GM18498 (cell line): ENCODE data around the gene NFKBIA.
"Not testable (repeated sequence)": the region's sequence is repeated elsewhere in the genome, so short reads cannot be mapped to it uniquely, and the experiment has no call there.

ENCODE experiments used
- ATAC-seq: cut with Tn5 transposase; IDR thresholded peaks from one replicate; pipeline ENCODE4 v1.9.1; 2021; ENCODE audit warnings: mild to moderate bottlenecking, moderate library complexity; ENCODE audit not compliant: unreplicated experiment

Gene NFKBIA

DNA sequence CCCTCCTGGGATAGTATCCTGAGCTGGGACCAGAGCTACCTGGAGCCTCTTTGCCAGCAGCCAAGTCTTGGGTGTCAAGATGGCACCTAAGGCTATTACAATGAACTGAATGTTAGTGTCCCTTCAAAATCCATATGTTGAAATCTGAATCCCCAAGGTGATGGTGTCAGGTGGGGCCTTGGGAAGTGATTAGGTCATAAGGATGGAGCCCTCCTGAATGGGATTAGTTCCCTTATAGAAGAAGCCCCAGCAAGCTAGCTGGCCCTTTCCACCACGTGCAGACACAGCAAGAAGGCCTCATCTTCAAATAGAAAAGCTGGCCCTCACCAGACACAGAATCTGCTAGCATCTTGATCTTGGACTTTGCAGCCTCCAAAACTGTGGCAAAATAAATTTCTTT lies 12.4 kb downstream of the NFKBIA start:
- ATAC-seq: no peak

DNA sequence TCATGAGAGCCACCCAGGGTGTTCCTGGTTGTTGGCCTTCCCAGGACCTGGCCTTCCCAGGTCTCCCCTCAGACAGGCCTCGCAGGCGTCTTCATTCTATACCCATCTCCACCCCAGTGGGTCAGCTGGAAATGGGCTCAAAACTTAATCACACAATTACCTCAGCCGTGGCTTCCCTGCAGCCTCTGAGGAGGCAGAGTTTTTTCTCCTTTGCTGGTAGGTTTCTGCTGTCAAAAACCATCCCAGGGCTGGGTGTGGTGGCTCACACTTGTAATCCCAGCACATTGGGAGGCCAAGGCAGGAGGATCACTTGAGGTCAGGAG lies 13.2 kb downstream of the NFKBIA start:
- no peak for ATAC-seq

DNA sequence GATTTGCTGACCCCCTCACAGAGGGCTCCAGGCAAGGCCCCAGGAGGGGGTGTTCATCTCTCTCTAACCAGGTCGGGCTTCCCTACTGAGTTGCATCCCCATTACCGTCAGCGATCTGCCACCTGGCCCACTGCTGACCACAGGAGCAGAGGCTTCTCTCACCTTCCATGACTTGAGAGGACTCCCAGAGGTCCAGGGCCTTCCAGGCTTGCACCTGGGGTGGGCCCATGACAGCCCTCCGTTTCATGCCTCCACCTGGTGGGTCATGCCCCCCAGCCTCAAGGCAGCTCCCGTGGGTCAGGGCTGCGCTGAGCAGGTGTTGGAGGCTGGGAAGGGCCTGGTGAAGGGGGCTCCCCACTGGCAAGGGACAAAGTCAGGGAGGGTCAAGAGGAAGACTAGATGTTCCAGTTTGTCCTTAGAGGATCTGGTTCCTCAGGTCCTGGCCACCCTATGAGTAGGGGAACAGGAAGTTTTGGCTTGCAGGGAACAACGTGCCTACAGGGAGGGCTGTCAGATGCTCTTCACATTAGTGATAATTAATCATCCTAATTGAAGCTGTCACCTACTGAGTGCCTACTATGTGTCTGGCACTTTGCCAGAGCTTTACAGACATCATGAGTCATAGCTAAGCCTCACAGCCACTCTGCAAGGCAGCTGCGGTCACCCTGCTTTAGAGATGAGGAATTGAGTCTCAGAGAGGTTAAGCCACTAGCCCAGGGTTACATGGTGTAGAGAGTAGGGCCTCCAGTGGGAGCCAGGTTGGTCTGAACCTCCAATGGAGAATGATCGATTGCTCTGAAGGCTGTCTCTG lies 13.8 kb downstream of the NFKBIA start:
- no peak for ATAC-seq

DNA sequence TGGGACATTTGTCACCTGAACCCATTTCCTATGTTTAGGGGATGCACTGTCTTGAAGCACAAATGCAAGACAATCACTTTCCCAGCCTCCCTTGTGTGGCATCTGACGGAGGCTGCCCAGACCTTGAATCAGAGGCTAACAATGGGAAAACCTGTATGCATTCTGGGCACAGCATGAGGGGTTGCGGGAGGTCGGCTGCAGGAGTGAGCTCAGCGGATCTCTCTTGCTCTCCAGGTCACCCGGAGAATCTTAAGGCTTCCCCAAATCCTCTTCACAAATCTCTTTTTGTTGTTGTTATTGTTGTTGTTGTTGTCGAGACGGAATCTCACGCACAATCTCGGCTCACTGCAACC lies 15.3 kb downstream of the NFKBIA start:
- ATAC-seq: no peak

DNA sequence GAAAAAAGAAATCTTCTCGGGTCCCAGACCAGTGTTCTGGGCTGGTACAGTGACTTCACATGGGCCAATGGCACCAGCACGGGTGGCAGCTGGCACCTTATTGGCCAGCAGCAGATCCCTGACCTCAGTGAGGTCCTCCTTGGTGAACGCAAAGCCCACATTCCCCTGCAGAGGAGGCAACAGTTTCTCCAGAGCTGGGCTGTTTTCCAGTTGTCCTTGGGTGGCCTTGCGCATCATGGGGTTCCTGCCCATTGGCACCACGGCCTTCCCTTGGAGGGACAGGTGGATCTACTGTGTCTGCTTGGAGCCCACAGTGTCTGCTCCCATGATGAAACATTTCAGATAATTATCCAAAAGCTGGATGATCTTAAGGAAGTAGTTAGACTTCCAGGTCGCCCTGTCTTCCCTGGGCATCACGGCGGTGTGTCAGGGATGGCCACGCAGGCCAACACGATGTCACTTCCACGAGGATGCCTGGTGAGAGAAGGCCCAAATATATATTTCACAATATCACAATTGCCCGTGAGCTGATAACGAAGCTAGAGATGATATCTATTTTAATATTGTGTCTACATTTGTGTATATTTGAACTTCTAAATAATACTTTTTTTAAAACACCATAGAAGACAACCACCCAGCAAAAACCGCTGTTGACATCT lies 15.8 kb downstream of the NFKBIA start:
- ATAC-seq: no peak

DNA sequence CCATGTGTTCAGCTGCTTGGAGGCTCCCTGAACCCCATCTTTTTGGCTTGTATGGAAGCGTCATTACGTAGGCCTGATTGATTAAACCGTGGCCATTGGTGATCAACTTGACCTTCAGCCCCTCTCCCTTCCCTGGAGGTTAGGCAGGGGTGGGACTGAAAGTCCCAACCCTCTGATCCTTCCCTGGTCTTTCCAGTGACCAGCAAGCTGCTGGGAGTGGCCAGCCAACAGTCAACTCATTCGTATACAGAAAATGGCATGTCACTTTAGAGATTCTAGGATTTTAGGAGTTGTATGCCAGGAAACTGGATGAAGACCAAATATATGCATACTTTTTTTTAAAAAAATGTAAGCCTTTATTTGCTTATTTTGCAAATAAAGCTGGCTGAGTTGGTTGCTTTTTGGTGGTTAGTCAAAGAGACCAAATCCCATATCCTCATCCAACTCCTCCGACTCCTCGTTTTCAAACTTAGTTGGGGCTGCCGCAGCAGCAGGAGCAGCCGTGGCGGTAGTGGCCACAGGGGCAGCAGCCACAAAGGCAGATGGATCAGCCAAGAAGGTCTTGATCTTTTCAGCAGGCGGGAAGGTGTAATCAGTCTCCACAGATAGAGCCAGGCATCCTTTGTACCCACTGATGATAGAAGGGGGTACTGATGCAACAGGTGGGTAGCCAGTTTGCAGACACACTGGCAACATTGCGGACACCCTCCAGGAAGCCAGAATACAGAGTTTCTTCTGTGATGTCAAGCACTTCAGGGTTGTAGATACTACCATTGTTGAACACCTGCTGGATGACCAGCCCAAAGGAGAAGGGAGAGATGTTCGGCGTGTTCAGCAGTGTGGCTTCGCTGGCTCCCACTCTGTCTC lies 16.6 kb downstream of the NFKBIA start:
- no peak for ATAC-seq

DNA sequence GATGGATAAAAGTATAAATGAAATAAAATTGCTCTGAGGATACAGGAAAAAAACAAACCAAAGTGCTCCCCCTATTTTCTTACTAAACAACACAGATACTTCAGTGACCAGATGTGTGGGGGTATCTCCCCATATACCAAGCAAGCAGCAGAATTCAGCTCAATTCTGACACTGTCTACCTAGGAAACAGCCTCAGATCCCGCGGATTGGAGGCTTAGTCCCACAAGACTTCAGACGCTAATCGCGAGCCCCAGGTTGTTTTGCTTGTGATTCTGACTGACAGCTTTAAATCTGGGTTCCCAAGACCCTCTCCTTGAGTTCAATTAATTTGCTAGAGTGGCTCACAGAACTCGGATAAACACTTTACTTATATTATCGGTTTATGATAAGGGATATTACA lies 17.3 kb downstream of the NFKBIA start:
- no peak for ATAC-seq

DNA sequence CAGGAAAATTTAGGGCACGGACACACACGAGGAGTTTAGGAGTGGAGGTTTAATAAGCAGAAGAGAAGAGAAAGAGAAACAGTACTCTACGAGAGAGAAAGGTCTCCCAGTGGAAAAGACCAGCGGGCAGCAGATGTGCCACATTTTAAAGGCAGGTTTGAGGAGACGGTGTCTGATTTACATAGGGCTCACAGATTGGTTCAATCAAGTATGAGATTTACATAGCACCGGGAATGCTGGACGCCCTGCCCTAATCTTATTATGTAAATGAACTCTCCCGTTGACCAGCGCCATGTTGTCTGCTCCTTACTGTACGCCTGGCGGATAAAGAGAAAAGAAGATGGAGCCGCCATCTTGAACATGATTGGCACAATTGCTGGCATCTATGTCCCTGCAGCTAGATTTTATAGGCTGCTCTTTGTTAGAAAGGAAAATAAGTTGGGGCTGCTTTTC lies 17.9 kb downstream of the NFKBIA start:
- ATAC-seq: no peak

DNA sequence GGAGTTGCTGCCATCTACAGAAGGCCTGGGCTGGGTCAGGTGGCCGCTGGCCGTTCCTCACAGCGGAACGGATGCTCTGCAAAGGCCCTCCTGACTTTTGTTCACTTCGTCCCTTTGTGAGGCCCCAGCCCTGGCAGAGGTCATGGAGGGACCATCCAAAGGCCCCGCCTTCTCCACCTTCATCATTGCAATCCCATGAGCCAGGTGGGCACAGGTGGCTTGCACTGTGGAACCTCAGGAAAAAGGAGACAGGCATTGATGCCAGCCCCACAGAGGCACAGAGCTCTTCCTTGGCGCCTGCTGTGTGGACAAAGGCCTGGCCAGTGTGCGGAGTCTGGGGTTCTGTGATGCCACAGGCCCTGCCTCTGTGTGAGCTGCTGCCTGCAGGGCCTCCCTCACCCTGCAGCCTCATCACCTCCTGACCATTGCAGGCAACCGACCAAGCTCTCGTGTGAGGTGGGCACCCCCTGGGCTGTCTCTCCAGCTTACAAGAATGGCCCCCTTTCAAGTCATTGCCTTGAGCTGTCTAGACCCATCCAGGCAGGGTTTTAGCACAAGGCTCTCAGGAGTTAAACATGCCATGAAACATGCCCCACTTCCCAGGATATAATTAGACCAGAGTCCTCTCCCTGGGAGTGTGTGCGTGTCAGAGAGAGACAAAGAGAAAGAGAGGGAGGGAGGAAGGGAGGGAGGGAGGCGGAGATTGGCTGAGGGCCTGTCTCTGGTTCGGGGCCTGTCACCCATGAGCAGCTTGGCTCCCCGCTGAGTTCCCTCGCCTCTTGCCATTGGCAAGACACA lies 19.3 kb downstream of the NFKBIA start:
- no peak for ATAC-seq

DNA sequence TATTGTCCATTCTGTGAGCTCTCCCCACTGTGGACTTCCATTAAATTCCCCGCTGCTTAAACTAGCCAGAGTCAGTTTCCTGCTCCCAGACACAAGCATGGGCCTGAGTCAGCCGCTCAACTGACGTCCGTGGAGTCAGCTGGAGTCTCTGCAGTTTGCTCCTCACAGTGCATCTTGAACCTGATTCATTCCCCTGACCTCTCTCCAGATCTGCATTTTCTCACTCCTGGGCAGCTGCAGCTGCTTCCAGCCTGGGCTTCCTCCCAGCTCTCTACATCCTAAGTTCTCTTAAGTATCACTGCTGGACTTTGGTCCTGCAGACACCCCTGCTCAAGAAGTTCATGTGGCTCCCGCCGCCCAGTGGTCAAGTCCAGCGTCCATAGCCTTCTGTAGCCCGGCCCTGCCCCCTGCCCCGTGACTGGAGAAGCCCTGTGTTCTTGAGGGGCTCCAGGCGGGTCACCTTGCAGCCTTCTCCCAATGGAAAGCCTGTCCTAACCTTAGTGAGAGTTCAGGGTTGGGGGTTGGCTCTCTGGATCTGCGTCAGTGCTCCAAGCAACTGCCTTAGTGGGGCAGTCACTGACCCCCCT lies 20.0 kb downstream of the NFKBIA start:
- no peak for ATAC-seq

DNA sequence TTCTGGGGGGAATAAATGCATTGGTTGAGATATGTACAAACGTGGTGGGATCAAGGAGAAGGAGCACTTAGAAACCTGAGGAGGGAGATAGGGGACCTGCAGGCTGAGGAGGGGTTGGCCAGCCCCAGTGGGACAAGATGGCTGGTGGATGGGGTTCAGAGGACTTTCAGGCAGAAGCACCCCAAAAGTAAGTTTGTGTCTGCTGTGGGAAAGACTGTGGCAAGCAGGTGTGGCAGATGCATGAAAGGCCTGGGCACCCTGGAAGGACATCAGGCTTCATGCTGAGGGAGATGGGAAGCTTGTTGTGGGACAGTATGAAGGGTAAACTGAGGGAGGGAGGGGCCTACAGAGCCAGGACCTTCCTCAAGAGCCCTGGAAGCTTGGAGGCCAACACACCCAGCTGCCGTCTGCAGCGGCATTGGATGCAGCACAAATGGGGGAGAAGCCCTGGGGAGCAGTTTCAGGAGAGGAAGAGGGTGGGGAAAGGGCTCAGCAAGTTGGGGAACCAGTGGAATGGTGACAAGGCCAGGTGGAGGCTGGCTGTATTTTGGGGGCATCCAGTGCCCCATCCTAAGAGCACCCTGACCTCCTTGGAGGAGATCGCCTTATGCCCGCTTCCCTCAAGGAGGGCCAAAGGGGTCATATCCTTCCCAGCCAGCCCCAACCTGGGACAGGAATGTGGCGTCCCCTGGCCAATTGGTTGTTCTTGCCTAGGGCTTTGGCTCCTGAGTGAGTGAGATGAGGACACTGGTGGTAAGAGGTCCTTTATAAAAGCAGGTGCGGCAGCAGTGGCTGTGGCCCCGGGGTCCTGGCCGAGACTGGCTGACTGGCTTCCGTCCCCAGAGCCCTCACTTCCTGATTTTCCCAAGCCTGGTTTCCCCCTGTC lies 20.7 kb downstream of the NFKBIA start:
- no peak for ATAC-seq

DNA sequence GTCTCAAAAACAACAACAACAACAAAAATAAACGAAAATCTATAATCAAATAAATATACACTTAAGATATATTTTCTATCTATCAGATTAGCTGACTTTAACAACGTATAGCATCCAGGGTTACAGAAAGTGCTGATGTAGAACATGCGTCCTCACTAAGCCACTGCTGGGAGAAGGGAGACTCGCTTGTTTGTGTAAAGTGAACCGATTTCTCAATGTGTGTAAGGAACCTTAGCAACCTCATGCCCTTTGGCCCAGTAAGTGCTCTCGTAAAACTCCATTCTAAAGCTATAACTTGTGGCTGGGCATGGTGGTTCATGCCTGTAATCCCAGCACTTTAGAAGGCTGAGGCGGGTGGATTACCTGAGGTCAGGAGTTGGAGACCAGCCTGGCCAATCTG lies 23.8 kb downstream of the NFKBIA start:
- no peak for ATAC-seq

DNA sequence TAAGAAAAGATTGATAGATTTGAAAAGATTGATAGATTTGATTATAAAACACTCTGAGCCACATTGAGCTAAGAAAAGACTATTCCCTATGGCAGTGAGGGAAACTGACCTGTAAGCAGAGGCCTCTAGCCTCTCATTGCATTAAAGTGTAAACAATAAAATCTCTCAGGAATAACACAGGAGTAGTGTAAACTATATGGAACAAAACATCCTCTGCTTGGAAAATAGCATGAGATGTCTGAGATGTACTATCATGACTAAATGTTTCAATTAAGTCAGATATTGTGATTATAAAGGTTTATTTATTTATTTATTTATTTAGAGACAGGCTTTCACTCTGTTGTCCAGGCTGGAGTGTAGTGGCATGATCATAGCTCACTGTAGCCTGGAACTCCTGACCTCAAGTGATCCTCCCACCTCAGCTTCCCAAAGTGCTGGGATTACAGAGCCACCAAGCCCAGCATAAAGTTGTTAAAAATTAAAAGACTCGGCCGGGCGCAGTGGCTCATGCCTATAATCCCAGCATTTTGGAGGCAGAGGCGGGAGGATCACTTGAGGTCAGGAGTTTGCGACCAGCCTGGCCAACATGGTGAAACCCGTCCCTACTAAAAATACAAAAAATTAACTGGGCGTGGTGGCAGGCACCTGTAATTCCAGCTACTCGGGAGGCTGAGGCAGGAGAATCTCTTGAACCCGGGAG lies 25.2 kb downstream of the NFKBIA start:
- ATAC-seq: not testable (repeated sequence)

DNA sequence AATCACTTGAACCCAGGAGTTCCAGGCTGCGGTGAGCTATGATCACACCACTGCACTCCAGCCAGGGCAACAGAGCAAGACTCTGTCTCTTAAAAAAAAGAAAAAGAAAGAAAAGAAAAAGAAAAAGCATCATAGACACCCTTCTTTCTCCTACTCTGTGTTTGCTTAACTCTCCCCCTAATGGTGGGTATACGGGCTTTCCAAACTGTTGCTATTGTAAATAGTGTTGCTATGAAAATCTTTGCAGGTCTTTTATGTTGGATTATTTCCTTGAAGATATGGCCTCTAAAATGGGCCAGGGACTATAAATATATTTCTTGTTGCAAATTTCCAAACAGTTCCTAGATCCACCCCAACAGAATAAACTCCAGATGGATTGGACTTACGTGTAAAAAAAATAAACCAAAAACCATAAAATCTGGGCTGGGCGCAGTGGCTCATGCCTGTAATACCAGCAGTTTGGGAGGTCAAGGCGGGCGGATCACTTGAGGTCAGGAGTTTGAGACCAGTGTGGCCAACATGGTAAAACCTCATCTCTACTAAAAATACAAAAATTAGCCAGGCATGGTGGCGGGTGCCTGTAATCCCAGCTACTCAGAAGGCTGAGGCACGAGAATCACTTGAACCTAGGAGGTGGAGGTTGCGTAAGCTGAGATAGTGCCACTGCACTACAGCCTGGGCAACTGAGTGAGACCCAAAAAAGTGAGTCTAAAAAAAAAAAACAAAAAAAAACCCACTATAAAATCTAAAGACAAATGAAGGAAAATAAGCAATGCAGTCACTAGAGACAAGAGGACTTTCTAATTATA lies 25.9 kb downstream of the NFKBIA start:
- no peak for ATAC-seq

DNA sequence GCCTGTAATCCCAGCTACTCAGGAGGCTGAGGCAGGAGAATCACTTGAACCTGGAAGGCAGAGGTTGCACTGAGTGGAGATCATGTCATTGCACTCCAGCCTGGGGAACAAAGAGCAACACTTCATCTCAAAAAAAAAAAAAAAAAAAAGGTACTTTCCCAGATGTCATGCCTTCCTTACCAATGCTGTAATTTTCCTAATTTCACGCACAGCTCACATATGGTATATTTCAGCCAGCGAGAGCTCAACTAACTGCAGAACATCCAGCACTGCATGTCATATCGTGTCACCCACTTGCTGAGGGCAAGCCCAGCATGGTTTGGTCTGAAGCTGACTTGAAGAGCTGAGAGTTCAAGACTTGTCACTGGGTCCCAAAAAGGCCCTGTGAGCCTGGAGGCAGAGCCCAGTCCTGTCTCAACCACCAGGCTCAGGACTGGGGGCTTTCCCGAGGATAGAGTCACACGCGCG lies 29.0 kb downstream of the NFKBIA start:
- no peak for ATAC-seq

DNA sequence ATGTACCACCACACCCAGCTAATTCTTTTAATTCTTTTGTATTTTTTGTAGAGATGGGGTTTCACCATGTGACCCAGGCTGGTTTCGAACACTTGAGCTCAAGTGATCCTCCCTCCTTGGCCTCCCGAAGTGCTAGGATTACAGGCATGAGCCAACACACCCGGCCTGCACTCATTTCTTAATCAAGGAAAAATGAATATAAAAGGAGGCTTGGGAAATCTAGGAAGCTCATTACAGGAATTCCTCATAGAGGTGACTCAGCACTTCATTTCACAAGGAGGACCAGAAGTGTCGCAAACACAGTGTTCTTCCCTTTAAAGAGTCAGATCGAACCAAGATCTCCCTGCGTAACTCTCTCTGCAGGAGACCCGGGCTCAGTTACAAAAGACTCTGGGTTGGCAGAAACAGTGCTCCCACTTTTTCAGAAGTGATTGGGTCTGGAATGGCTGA lies 30.3 kb downstream of the NFKBIA start:
- ATAC-seq: no peak

DNA sequence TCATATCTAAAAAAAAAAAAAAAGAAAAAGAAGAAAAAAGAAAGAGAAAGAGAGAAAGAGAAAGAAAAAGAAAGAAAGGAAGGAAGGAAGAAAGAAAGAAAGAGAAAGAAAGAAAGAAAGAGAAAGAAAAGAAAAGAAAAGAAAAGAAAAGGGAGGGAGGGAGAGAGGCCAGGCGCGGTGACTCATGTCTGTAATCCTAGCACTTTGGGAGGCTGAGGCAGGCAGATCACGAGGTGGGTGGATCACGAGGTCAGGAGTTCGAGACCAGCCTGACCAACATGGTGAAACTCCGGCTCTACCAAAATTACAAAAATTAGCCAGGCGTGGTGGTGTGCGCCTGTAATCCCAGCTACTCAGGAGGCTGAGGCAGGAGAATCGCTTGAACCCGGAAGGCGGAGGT lies 31.3 kb downstream of the NFKBIA start:
- not testable (repeated sequence) for ATAC-seq

DNA sequence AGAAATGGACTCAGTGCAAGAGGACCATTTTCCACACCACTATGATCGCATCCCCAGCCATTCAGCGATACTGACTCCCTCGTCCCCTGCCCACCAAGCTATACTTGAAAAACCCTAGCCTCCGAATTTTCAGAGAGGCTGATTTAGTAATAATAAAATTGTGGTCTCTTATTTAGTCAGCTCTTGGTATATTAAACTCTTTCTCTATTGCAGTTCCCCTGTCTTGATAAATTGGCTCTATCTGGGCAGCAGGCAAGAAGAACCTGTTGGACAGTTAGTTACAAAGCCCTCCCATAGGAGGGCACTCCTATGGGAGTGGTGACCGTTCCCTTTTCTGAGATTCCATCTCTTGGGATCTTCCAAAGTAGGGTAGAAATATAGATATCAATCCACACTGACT lies 33.6 kb downstream of the NFKBIA start:
- no peak for ATAC-seq
